IMR-90 (cell line): ENCODE data around the gene AKAP7. TPM values are rescaled to one million over a fixed set of nuclear protein-coding genes. Genes with fewer than 3 reads are reported as not detected.

Source experiments
- ATAC-seq: fragments of 200-7000 bp; cut with Tn5 transposase; 2 replicates; pipeline ENCODE4 v1.9.1; 2020; ENCODE audit warnings: low read depth, mild to moderate bottlenecking, moderate library complexity
- BruUV-seq: library from RNA; stranded (reverse); fragments of 400-500 nt; replicated peaks from 2 replicates; lab custom pipeline; 2021; lab: Mats Ljungman, UMichigan
- CTCF ChIA-PET: fragments of 300-600 bp; formaldehyde crosslinking; extraction: SDS; loops from one replicate; lab custom pipeline; 2021; ENCODE audit warnings: antibody characterized with exemption; lab: Yijun Ruan, JAX
- POLR2A ChIA-PET: fragments of 300-600 bp; sonication (Branson Sonifier 250); formaldehyde crosslinking; loops from one replicate; lab custom pipeline; 2022; ENCODE audit warnings: antibody characterized with exemption; ENCODE audit not compliant: unreplicated experiment; lab: Charles Lee
- DNase-seq: peaks from one replicate; pipeline ENCODE4 v3.0.0; 2013
- H2AFZ ChIP-seq: replicated peaks from 2 replicates; pipeline ENCODE3; 2013; ENCODE audit warnings: low read length, mild to moderate bottlenecking; ENCODE audit not compliant: poor library complexity
- H2AK5ac ChIP-seq: 2 replicates; pipeline ENCODE4 v1.6.1; 2013; ENCODE audit warnings: low read depth, low read length, inconsistent platforms
- H2AK9ac ChIP-seq: replicated peaks from 2 replicates; pipeline ENCODE3; 2013; ENCODE audit warnings: mild to moderate bottlenecking, low read depth, low read length, moderate library complexity; ENCODE audit not compliant: poor library complexity
- H2BK120ac ChIP-seq: 2 replicates; pipeline ENCODE4 v1.6.1; 2013; ENCODE audit warnings: low read depth, low read length, inconsistent platforms
- H2BK15ac ChIP-seq: 3 replicates; pipeline ENCODE4 v1.6.1; 2013; ENCODE audit warnings: low read depth, low read length, inconsistent platforms
- H2BK20ac ChIP-seq: 2 replicates; pipeline ENCODE4 v1.6.1; 2013; ENCODE audit warnings: low read depth, mild to moderate bottlenecking, inconsistent platforms, low read length, moderate library complexity
- H2BK5ac ChIP-seq: 2 replicates; pipeline ENCODE4 v1.6.1; 2013; ENCODE audit warnings: mild to moderate bottlenecking, low read depth, low read length, inconsistent platforms; ENCODE audit not compliant: poor library complexity, severe bottlenecking
- H3K14ac ChIP-seq: replicated peaks from 2 replicates; pipeline ENCODE4 v1.6.1; 2013; ENCODE audit warnings: low read depth, low read length, inconsistent platforms
- H3K18ac ChIP-seq: 2 replicates; pipeline ENCODE4 v1.6.1; 2013; ENCODE audit warnings: low read depth, low read length, control low read depth
- H3K23ac ChIP-seq: 2 replicates; pipeline ENCODE4 v1.6.1; 2013; ENCODE audit warnings: low read depth, low read length, inconsistent platforms
- H3K27ac ChIP-seq: 2 replicates; pipeline ENCODE4 v1.5.1; 2013; ENCODE audit warnings: mild to moderate bottlenecking, control low read depth, low read length; ENCODE audit not compliant: insufficient read depth
- H3K27me3 ChIP-seq: 2 replicates; pipeline ENCODE4 v1.6.1; 2013; ENCODE audit warnings: low read length; ENCODE audit not compliant: control insufficient read depth, insufficient read depth
- H3K36me3 ChIP-seq: 2 replicates; pipeline ENCODE4 v1.6.1; 2013; ENCODE audit warnings: low read length, mixed read lengths; ENCODE audit not compliant: control insufficient read depth, insufficient read depth
- H3K4ac ChIP-seq: 2 replicates; pipeline ENCODE4 v1.6.1; 2013; ENCODE audit warnings: low read depth, low read length, inconsistent platforms
- H3K4me1 ChIP-seq: 2 replicates; pipeline ENCODE4 v1.6.1; 2013; ENCODE audit warnings: low read length, mixed read lengths; ENCODE audit not compliant: control insufficient read depth, insufficient read depth
- H3K4me2 ChIP-seq: 2 replicates; pipeline ENCODE4 v1.6.1; 2013; ENCODE audit warnings: low read depth, mild to moderate bottlenecking, control low read depth, low read length, moderate library complexity
- H3K4me3 ChIP-seq: 2 replicates; pipeline ENCODE4 v1.5.1; 2013; ENCODE audit warnings: low read depth, mild to moderate bottlenecking, control low read depth, low read length, moderate library complexity; ENCODE audit not compliant: insufficient read depth
- H3K56ac ChIP-seq: 2 replicates; pipeline ENCODE4 v1.6.1; 2013; ENCODE audit warnings: low read length, inconsistent platforms; ENCODE audit not compliant: insufficient read depth; ENCODE audit errors: extremely low read depth
- H3K79me1 ChIP-seq, 2 experiments: 2 replicates each; pipeline ENCODE4 v1.6.1; 2013; ENCODE audit warnings: low read length in 2 of 2, inconsistent platforms in 1 of 2, low read depth in 1 of 2
- H3K9ac ChIP-seq: 2 replicates; pipeline ENCODE4 v1.6.1; 2013; ENCODE audit warnings: low read depth, low read length, control low read depth
- H3K9me1 ChIP-seq: 2 replicates; pipeline ENCODE4 v1.6.1; 2013; ENCODE audit warnings: low read length, inconsistent platforms; ENCODE audit not compliant: insufficient read depth
- H3K9me3 ChIP-seq: 2 replicates; pipeline ENCODE4 v1.6.1; 2013; ENCODE audit warnings: low read length; ENCODE audit not compliant: control insufficient read depth, insufficient read depth
- H4K20me1 ChIP-seq: 2 replicates; pipeline ENCODE4 v1.6.1; 2013; ENCODE audit warnings: low read length, inconsistent platforms; ENCODE audit not compliant: insufficient read depth
- H4K5ac ChIP-seq: 2 replicates; pipeline ENCODE4 v1.6.1; 2013; ENCODE audit warnings: mild to moderate bottlenecking, low read depth, low read length, control low read depth
- H4K8ac ChIP-seq, 2 experiments: 2 replicates each; pipeline ENCODE4 v1.6.1; 2013; ENCODE audit warnings: low read depth in 2 of 2, low read length in 2 of 2, control low read depth in 1 of 2, inconsistent platforms in 1 of 2
- H4K91ac ChIP-seq: 2 replicates; pipeline ENCODE4 v1.6.1; 2013; ENCODE audit warnings: low read depth, low read length, inconsistent platforms; ENCODE audit not compliant: insufficient read depth
- NFE2L2 ChIP-seq: fragments of 150-350 bp; IDR thresholded peaks from 2 replicates; pipeline ENCODE4 v1.6.1; 2016; ENCODE audit warnings: low read depth, mild to moderate bottlenecking, low read length
- POLR2A ChIP-seq: IDR thresholded peaks from 2 replicates; pipeline ENCODE4 v1.6.1; 2012; ENCODE audit warnings: mild to moderate bottlenecking, low read depth, low read length
- WGBS, 2 experiments: methylation state at CpG; one replicate each; pipeline versions ENCODE4 v1.1.5 to v1.1.7; 2013; ENCODE audit warnings: missing lambda C conversion rate in 2 of 2; ENCODE audit not compliant: insufficient read length in 1 of 2; ENCODE audit errors: extremely low coverage in 2 of 2; 5-methylcytosine and 5-hydroxymethylcytosine counted together
- dilution Hi-C: fragments of 300-500 bp; cut with HindIII; formaldehyde crosslinking; loops from one replicate; pipeline ENCODE4 v1.14.3; 2018; ENCODE audit warnings: low sequenced_read_pairs; ENCODE audit not compliant: unreplicated experiment
- in situ Hi-C: fragments of 300-500 bp; cut with MboI; formaldehyde crosslinking; loops from 3 replicates; pipeline ENCODE4 v1.14.3; 2019; ENCODE audit warnings: low sequenced_read_pairs, inconsistent platforms, mixed read lengths
- intact Hi-C: fragments of 100-400 bp; cut with micrococcal nuclease; formaldehyde crosslinking; loops from 2 replicates; pipeline ENCODE4 v1.10.0; 2022
- polyA plus RNA-seq, 3 experiments: library from polyadenylated mRNA; depleted of rRNA; stranded (reverse); fragments of >200 nt; gene quantifications; 2 replicates each; pipeline ENCODE4 v1.2.3, GENCODE V29; 2012; ENCODE audit warnings: low replicate concordance in 1 of 3
- total RNA-seq: library from RNA; depleted of rRNA; stranded (reverse); fragments of >200 nt; gene quantifications from 2 replicates; pipeline ENCODE4 v1.2.3, GENCODE V29; 2012

AKAP7 gene
- total and polyA plus RNA-seq, 2 of the 4 experiments (the other 2 are of a cell fraction), result 0.54 to 1.1 TPM

- no CpG with 5 or more reads among the region's 1 CpG for WGBS, 2 experiments
- no peak overlapping the region for H2BK5ac ChIP-seq
- TF ChIP-seq NFE2L2 (peak; percentile 24; the same call in 1 of the 2 replicates), POLR2A (no peak)
- H3K9me3 ChIP-seq, result no peaks in the 10 kb centered on the region
- peak overlapping the region; percentile 70 for H4K91ac ChIP-seq
- H3K27ac ChIP-seq, result no peak overlapping the region
- peak overlapping the region; percentile 88; the same call in 1 of the 3 replicates for H2BK15ac ChIP-seq
- H2BK120ac ChIP-seq, result peak overlapping the region; percentile 78
- peaks cover 2% of the 10 kb centered on the region; the same call in 1 of the 2 replicates for H3K4me1 ChIP-seq
- H3K56ac ChIP-seq, result no peak overlapping the region
- H3K14ac ChIP-seq, result peak overlapping the region; percentile 77
- ChIA-PET CTCF (interaction anchor here (0.6 kb wide), 1 partner anchor 486 kb away, joined by 3 read pairs; no protein-coding TSS in a partner anchor), POLR2A (no interaction called here)
- intact Hi-C loops, result no loop called here
- no peaks in the 10 kb centered on the region; the same call in 1 of the 2 replicates for H3K27me3 ChIP-seq
- no peaks in the 10 kb centered on the region for H4K20me1 ChIP-seq
- no peak overlapping the region for H3K4me3 ChIP-seq
- no peak overlapping the region for H4K5ac ChIP-seq
- no TSS peak for BruUV-seq
- H3K23ac ChIP-seq, result peak overlapping the region; percentile 90
- peak overlapping the region; percentile 81 for H2AFZ ChIP-seq
- no peak overlapping the region for H3K18ac ChIP-seq
- 0 out of 2 replicates have a peak overlapping the region, but pooled peaks have one; percentile 64 for H2AK5ac ChIP-seq
- H2AK9ac ChIP-seq, result peak overlapping the region; percentile 92
- no peak overlapping the region for H3K9ac ChIP-seq
- in situ Hi-C loops, result no loop called here
- peak overlapping the region in 1 of 2 experiments; percentile 69; a peak in 1 of 4 replicates for H4K8ac ChIP-seq
- H2BK20ac ChIP-seq, result peak overlapping the region; percentile 81; the same call in 1 of the 2 replicates
- H3K36me3 ChIP-seq, result no peaks in the 10 kb centered on the region
- no peaks in the 10 kb centered on the region for H3K79me1 ChIP-seq
- ATAC-seq, result peak; percentile 69
- peak overlapping the region; percentile 83 for H3K4ac ChIP-seq
- no peak overlapping the region; the same call in 1 of the 2 replicates for H3K4me2 ChIP-seq
- DNase-seq, result peak; percentile 63
- H3K9me1 ChIP-seq, result peaks cover 4% of the 10 kb centered on the region; the same call in 1 of the 2 replicates
- dilution Hi-C loops, result no loop called here
These were observed 9.8 kb upstream of the AKAP7 start for GRCh38 chr6:131125431-131125830.
